Measurements from ENCODE around the gene NUP85. TPM values are rescaled to one million over a fixed set of nuclear protein-coding genes. Genes with fewer than 3 reads are reported as not detected.
"Not testable (repeated sequence)": the region's sequence is repeated elsewhere in the genome, so short reads cannot be mapped to it uniquely, and the experiment has no call there.

Gene NUP85
- total RNA-seq = 35.1 TPM

- DNase-seq = peak; percentile 98
Measured at GRCh38 chr17:75205037-75205792, at the start of gene NUP85. NUP85 (plus strand) TSS chr17:75205679; CDS start chr17:75205762, 83 bp downstream.

DNA sequence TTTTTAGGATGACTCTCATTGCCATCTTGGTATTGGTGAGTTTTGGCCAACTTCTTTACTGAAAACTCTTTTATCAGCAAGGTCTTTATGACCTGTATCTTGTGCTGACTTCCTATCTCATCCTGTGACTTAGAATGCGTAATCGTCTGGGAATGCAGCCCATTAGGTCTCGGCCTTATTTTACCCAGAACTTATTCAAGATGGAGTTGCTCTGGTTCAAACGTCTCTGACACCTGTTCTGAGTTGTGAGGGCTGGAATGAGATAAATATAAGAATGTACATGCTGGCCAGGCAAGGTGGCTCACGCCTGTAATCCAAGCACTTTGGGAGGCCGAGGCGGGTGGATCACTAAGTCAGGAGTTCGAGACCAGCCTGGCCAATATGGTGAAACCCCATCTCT lies 47.0 kb upstream of the NUP85 start:
- not testable (repeated sequence) for DNase-seq

GRCh38 chr17:75159196-75160031 lies 46.1 kb upstream of the NUP85 start:
- DNase-seq = no peak

DNA sequence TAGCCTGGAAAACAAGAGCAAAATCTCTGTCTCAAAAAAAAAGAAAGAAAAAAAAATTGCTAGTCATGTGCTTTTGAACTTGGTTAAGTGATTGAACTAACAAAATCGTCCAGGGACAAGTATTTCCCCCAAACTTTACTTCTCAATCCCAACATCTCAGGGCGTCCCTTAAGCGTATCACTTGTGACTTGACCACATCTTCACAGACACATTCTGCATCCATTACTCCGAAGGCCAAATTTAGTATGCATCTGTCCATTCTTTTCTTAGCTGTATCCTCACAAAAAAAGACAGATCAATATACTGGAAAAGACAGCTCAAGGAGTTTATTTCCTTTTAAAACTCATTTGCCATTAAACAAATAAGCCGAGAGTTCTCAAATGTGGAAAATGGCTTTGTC lies 45.3 kb upstream of the NUP85 start:
- DNase-seq = peak; percentile 38

DNA sequence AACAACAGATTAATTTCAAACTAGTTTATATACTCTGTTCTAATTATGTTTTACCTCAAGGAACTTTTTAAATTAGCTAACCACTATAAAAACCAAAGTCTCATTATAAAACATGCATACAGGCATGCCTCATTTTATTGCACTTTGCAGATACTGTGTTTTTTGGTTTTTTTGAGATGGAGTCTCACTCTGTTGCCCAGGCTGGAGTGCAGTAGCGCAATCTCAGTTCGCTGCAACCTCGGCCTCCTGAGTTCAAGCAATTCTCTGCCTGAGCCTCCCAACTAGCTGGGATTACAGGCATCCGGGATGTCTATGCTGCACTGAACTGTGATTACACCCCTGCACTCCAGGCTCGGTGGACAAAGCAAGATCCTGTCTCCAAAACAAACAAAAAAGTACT lies 42.4 kb upstream of the NUP85 start:
- no peak for DNase-seq

DNA sequence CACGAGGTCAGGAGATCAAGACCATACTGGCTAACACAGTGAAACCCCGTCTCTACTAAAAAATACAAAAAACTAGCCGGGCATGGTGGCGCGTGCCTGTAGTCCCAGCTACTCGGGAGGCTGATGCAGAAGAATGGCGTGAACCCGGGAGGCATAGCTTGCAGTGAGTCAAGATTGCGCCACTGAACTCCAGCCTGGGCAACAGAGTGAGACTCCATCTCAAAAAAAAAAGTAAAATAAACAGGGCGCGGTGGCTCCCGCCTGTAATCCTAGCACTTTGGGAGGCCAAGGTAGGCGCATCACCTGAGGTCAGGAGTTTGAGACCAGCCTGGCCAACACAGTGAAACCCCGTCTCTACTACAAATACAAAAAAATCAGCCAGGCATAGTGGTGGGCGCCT lies 40.9 kb upstream of the NUP85 start:
- DNase-seq = not testable (repeated sequence)

DNA sequence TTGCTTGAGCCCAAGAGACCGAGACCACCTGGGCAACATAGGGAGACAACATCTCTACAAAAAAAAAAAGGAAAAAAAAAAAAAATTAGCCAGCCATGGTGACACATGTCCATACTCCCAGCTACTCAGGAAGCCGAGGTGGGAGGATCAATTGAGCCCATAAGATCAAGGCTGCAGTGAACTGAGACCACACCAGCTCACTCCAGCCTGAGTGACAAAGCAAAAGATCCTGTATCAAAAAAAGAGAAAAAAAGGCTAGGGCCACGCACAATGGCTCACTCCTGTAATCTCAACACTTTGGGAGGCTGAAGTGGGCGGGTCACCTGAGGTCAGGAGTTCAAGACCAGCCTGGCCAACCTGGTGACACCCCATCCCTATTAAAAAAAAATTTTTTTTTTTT lies 36.5 kb upstream of the NUP85 start:
- DNase-seq = no peak

- DNase-seq = no peak
Measured at GRCh38 chr17:75173526-75173925, 32.0 kb upstream of the NUP85 start.

DNA sequence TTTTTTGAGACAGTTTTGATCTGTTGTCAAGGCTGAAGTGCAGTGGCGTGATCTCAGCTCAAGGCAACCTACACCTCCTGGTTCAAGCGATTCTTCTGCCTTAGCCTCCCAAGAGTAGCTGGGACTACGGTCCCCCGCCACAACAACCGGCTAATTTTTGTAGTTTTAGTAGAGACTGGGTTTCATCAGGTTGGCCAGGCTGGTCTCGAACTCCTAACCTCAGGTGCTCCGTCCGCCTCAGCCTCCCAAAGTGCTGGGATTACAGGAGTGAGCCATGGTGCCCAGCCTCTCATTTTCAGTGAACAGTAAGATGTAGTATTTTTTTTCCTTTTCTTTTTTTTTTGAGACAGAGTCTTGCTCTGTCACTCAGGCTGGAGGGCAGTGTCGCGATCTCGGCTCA lies 30.5 kb upstream of the NUP85 start:
- no peak for DNase-seq

DNA sequence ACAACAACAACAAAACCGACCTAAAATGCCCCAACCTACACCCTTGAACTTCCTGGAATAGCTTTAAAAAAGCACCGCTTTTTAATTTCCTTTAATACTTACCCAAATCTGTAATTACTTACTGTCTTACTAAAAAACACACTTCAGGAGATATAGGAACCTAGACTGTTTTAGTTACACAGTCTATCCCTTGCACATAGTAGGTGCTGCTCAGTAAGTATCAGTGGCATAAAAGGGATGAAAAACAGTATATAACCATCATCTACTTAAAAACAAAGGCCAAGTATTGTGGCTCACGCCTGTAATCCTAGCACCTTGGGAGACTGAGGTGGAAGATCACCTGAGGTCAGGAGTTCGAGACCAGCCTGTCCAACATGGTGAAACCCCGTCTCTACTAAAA lies 28.9 kb upstream of the NUP85 start:
- no peak for DNase-seq

DNA sequence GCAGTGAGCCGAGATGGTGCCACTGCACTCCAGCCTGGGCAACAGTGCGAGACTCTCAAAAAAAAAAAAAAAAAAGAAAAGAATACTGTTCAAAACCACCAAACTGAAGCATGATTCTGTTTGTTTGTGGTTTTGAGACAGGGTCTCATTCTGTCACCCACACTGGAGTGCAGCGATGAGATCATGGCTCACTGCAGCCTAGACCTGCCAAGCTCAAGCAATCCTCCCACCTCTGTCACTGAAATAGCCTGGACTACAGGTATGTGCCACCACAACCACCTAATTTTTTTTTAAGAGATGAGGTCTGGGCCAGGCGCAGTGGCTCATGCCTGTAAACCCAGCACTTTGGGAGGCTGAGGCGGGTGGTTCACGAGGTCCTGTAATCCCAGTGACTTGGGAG lies 27.0 kb upstream of the NUP85 start:
- DNase-seq = no peak

GRCh38 chr17:75181110-75181509 lies 24.4 kb upstream of the NUP85 start:
- DNase-seq = no peak

DNA sequence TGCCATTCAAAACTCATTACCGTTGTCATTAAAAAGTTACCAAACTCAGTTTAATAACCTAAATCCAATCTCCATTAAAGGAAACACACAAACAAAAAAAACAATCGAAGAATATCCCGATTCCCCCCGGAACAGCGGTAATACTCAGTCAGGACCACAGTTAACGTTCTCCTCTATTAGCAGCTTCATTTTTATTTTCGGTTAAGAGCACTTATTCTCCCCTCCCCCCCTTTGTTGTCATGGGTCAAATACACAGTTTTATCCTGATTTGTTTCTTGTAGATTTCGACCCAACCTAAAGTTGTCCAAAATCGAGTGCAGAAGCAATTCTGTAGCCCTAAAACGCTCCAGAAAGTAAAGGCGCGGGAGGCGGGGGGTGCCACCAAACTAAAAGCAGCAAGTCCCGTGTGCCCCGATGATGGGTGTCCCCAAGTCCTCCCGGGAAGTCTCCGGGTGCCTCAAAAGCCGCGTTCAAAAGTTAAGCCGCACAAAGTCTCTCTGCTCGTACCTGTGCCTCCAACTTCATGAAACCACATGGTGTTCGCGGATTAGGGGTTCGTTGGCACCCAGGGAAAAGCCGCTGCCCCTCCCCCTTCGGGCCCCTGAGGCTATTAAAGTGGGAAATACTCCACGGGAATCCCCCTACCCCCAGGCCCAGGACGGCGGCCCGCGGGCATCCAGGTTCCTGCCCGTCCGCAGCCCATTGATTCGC lies 23.7 kb upstream of the NUP85 start:
- DNase-seq = peak; percentile 24

- DNase-seq = no peak
Measured at GRCh38 chr17:75182319-75182568, 23.2 kb upstream of the NUP85 start.

DNA sequence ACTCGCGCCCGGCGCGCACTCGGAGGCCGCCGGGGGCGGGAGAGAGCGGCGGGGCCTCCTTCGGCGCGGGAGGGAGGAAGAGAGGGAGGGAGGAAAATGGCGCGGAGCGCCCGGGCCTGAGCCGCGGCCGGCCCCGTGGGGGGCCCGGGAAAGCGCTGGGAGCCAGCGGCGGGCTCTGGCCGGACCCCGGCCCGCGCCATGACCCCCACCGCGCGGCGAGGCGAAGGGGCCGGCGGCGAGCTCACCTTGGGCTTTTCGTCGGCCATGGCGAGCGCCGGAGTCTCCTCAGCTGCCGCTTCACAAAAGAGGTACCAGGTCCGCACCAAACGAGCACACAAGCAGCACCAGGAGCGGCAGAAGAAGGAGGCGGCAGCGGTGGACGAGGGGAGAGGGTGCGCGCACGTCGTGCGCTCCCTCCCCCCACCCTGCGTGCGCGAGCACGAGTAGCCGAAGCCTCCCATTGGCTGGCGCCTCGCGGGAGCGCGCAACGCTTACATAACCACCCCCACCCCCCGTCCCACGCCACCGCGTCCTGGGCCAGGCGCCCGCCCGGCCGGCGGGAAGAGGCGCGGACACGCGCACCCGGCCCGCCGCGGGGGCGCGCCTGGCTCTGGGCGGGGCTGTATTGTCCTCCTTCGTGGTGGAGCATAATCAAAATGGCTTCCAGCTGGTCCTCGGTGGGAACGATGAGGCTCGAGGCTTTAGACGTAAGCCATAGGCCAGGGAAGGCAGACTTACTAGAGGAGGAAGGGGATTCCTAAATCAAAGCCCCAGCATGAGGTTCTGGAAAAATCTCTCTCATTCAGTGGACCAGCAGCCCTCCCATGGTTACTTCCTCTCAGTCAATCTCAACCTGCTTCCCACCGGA lies 22.7 kb upstream of the NUP85 start, which contains the start of gene SUMO2:
Gene SUMO2, minus strand, starts transcription at position 391 of the 868 bp plus-strand sequence. Its CDS starts 125 bp downstream, at position 266.
- DNase-seq = peak; percentile 98

GRCh38 chr17:75183999-75184884 lies 21.2 kb upstream of the NUP85 start:
- DNase-seq = no peak

DNA sequence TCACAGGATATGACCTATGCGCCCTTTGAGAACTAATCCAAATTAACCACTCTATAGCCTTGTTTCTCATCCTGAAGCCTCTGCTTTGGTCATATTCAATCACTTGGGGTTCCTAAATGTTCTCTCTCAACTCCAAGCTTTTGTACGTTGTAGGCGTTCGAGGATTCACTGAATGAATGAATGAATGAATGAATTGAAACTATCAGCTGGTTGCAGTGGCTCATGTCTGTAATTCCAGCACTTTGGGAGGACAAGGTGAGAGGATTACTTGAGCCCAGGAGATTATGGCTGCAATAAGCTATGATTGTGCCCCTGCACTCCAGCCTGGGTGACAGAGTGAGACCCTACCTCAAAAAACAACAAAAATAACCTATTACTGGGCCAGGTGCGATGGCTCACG lies 16.9 kb upstream of the NUP85 start:
- no peak for DNase-seq

GRCh38 chr17:75191584-75191983 lies 13.9 kb upstream of the NUP85 start:
- no peak for DNase-seq

DNA sequence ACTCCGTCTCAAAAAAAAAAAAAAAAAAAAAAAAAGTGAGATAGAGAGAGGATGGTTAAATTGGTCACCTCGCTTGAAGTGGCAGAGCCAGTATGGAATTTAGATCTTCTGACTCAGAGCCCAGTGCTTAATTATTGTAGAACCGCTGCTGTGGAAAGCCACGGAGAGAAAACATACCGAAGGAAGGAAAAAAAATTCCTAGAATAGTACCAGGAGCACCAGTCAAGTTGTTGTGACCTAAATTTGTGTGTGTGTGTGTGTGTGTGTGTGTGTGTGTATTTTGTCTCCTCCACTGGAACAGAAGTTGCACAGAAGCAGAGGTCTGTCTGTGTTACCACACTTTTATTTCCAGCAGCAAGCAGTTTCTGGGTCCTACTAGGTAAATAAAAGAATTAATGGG lies 10.6 kb upstream of the NUP85 start:
- no peak for DNase-seq

- no peak for DNase-seq
Measured at GRCh38 chr17:75199886-75200618, 5.4 kb upstream of the NUP85 start.
